NCI-H524 (cell line): Measurements from ENCODE around the gene ANO4.
"Not testable (repeated sequence)": the region's sequence is repeated elsewhere in the genome, so short reads cannot be mapped to it uniquely, and the experiment has no call there.

ENCODE experiments used
- DNase-seq, 2 experiments: peaks; one replicate each; lab custom pipeline; 2025; lab: John Stamatoyannopoulos, UW

The ANO4 gene

GRCh38 chr12:101090222-101090621 lies 295.6 kb downstream of the ANO4 start:
- DNase-seq = not testable (repeated sequence)

DNA sequence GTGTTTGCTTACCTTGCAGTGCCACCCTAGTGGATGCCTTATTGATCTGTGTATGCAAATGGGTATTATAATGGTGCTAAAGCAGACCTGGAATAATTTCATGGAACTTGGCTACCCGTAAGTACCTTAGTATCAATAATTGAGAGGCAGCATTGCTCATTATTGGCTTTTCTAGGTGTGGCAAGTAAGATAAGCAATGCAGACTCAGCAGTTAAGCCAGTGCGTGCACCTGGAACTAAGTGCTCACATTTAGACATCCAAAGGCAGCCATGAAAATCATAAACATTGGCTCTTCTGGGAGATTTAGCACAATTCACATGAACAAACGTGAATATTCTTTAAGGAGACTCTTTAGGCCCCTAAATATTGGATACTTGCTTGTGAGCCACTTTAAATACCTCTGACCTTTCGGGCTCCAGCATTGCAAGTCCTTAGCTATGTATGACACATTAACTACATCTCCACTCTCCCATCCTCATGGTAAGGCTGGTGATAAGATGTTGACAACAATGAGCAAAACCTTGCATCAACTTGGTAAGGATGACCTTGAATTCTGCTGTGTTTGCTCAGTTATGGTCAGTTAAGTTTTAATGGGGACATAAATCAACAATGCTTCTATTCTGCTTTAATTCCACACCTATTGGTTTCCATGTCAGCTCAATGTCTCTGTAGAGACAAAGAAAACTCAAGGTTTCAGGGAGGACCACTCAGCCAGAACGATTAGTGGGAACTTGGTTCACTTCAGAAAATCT lies 303.4 kb downstream of the ANO4 start:
- DNase-seq = no peak

DNA sequence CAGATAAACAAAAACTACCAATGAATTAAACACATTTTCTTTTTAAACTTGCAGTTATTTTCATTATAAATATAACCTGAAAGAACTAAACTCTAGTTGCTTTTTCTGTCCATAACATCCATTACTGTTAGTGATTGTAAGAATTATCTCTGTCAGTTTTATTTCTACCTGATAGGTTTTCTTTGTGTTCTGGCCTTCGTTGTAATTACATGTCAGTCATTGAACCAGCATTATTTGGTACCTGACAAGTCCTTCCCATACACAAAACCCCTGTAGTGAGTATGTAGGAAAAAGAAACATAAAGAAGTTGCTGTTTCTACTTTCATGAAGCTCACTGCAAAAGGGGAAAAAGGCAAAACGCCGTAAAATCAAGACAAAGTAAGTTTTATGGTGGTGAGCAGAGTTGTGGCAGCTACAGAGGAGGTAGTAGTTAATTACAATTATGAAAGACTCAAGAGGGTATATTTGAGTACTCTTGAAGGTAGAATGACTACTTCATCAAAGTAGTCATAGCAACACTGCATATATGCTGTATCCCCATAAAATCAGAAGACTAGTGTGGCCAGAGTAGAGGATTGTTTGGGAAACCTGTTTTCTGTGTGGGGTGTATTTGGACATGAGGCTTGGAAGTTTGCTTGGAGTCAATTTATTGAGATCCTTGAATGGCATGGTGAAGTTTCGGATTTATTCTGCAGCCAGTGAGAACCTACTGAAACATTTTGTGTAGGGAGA lies 312.6 kb downstream of the ANO4 start:
- no peak for DNase-seq

DNA sequence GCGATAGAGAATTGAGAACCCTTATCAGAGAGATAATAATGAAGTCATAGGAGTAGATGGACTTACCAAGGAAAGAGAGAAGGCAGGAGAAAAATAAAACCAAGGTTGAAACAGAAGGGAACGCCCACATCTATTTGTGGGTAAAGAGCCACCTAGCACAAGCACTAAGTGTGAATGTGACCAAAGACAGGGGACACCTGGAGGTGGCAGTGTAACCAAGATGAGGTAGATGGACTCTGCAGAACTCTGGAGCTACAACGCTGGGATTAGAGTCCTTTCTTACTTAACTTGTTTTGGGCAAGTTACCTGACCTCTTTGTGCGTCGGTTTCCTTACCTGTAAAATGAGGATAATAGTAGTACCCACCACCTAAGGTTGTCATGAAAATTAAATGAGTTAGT lies 313.6 kb downstream of the ANO4 start:
- no peak for DNase-seq

GRCh38 chr12:101110866-101111265 lies 316.3 kb downstream of the ANO4 start:
- no peak for DNase-seq

- DNase-seq = no peak
These were observed 316.9 kb downstream of the ANO4 start for GRCh38 chr12:101111441-101111840.

DNA sequence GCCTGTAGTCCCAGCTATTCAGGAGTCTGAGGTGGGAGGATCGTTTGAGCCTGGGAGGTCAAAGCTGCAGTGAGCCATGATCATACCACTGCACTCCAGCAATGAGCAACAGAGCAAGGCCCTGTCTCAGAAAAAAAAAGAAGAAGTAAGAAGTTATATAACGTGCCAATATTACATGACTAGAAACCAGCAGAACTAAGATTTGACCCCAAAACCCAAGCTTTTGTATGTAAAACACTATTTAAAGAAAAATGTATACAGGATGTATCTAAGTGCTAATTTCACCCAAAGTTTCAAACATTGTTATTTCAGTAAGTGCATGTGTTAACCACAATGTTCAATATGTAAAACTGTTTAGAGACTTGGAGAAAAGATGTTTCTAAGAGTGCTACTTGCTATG lies 320.8 kb downstream of the ANO4 start:
- no peak for DNase-seq

DNA sequence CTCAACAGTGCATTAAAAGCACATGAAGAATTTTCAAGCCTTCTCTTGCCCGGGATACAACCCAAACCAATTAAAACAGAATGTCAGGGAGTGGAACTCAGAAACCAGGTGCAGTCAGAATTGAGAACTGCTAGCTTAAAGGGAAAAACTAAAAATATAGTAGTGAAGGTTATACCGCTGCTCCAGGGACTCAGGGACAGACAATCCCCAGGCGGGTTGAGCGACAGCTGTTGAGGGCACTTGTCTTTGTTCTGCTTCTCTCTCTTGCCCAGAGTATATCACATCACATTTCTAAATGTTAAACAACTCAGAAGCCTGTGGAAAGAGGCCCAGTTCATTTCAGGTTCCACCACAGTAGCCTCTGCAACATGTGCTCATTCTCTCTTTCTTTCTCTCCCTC lies 322.3 kb downstream of the ANO4 start:
- peak; percentile 11 to 64 for DNase-seq

GRCh38 chr12:101117842-101118241 lies 323.3 kb downstream of the ANO4 start:
- no peak for DNase-seq

DNA sequence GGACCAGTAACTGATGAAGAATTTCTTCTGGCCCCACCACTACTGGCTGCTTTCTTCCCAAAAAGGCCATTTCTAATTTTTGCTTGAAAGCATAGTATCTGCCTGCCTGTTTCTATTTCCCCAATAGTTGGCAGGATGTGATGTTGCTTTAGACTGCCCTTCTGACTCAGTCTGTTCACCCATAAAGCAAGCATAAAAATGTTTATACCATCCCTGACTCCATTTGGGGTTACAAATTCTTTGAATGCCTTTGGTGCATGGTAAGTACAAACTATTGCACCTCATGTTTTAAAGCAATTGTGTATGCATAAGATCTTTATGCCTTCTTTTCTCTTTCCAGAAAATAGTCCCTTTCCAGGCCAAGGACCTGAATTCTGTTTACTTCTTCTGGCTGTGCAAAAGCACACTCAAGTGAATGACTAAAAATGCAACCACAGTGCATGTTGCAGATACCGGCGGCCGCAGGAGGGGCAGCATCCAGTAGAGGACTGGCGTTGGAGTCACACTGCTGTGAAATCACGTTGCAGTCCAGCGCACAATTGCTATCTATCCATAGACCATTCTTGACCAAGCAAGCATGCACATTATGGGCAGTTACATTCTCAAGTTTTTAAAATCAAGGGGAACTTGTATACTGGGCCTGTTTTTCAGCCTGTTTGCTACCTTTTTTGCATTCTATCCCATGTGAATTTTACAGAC lies 333.1 kb downstream of the ANO4 start:
- DNase-seq = no peak

- DNase-seq = not testable (repeated sequence)
These were observed 351.3 kb downstream of the ANO4 start for GRCh38 chr12:101145777-101146431.

- no peak for DNase-seq
These were observed 370.7 kb downstream of the ANO4 start for GRCh38 chr12:101165319-101165718.

DNA sequence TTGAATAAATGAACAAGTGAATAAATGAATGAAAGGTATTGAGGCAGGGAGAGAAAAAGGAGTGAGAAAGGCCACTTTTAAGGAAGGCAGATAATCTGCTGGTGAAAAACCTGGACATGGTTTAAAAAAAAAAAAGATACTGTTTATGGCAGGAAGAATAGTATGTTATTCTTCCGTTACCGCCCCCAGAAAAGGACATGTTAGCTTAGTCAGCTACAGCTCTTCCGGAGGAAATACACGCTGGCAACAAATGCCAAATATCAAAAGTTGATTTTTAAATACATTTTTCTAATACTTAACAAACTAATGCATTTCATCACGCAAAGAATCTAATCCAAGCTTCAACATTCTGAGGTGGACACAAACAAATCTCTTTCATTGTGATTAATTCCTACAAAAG lies 372.3 kb downstream of the ANO4 start:
- DNase-seq = no peak

DNA sequence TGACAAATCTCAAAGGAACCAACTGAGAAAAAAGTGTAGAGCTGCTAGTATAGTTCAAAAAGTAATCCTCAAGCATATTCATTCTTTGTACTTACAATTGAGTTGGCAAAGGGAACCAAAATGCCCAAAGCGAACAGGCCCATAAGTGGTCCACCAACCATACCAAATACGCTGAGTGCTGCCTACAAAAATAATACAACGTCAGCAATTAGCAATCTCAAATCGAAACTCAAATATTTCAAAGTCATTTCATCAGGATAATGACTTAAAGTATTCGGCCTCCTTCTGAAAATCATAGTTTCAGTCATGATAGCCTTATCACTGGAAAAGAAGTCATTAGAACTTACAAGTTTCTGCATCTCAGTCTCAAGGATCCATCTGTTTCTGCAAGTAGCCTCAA lies 373.4 kb downstream of the ANO4 start:
- no peak for DNase-seq

DNA sequence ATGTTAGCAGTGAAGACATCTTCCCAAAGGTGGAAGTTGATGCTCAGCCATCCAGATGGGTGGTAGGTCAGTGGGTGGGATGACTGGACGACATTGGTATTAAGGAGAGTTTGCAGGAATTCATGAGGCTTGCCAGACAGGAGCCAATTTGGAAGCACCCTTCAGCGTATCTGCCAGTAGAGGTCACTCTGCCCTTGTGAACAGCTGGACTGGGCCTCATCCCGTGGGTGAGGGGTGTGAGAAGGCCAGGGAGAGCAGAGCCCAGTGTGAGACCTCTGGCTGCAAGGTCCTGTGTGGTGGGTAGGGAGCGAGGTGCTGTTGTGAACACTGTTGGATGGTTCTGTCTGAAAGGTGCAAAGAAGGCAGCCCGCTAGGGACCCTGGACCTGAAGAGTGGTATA lies 377.7 kb downstream of the ANO4 start:
- DNase-seq = peak in 1 of 2 experiments; percentile 40

- DNase-seq = no peak
These were observed 378.7 kb downstream of the ANO4 start for GRCh38 chr12:101173197-101173749.

GRCh38 chr12:101174541-101174940 lies 380.0 kb downstream of the ANO4 start:
- no peak for DNase-seq
